NCI-H226 (cell line): ENCODE results near the gene SLC7A6OS.
"Not testable (repeated sequence)": the region's sequence is repeated elsewhere in the genome, so short reads cannot be mapped to it uniquely, and the experiment has no call there.

Source experiments
- DNase-seq: peaks from one replicate; pipeline ENCODE4 v3.0.0-alpha.2; 2015

SLC7A6OS gene

GRCh38 chr16:68297908-68298307, 12.8 kb downstream of the SLC7A6OS start:
- DNase-seq, result no peak

GRCh38 chr16:68296693-68297092, 14.1 kb downstream of the SLC7A6OS start:
- DNase-seq, result no peak

GRCh38 chr16:68296291-68296690, 14.5 kb downstream of the SLC7A6OS start:
- no peak for DNase-seq

GRCh38 chr16:68292425-68292824, 18.3 kb downstream of the SLC7A6OS start:
- no peak for DNase-seq

- DNase-seq, result no peak
Measured at GRCh38 chr16:68291227-68291626, 19.5 kb downstream of the SLC7A6OS start.

GRCh38 chr16:68290450-68290849, 20.3 kb downstream of the SLC7A6OS start:
- no peak for DNase-seq

- no peak for DNase-seq
Measured at GRCh38 chr16:68289621-68290329, 21.0 kb downstream of the SLC7A6OS start.

- no peak for DNase-seq
Measured at GRCh38 chr16:68289202-68289601, 21.5 kb downstream of the SLC7A6OS start.

- not testable (repeated sequence) for DNase-seq
Measured at GRCh38 chr16:68288796-68289195, 21.9 kb downstream of the SLC7A6OS start.

- no peak for DNase-seq
Measured at GRCh38 chr16:68288252-68288650, 22.5 kb downstream of the SLC7A6OS start.

GRCh38 chr16:68287276-68288251, 23.2 kb downstream of the SLC7A6OS start:
- peak; percentile 85 for DNase-seq

- no peak for DNase-seq
Measured at GRCh38 chr16:68286153-68287074, 24.3 kb downstream of the SLC7A6OS start.

GRCh38 chr16:68285683-68286082, 25.1 kb downstream of the SLC7A6OS start:
- no peak for DNase-seq

GRCh38 chr16:68284847-68285246, 25.9 kb downstream of the SLC7A6OS start:
- no peak for DNase-seq

GRCh38 chr16:68283801-68284598, 26.7 kb downstream of the SLC7A6OS start:
- DNase-seq, result no peak

GRCh38 chr16:68283346-68283745, 27.4 kb downstream of the SLC7A6OS start:
- DNase-seq, result no peak

GRCh38 chr16:68282064-68282452, 28.7 kb downstream of the SLC7A6OS start:
- DNase-seq, result no peak

- DNase-seq, result no peak
Measured at GRCh38 chr16:68281368-68282063, 29.2 kb downstream of the SLC7A6OS start.

- DNase-seq, result no peak
Measured at GRCh38 chr16:68279726-68280558, 30.8 kb downstream of the SLC7A6OS start.

GRCh38 chr16:68276223-68276622, 34.5 kb downstream of the SLC7A6OS start:
- DNase-seq, result no peak
